KG1 (cell line): ENCODE results near the gene SLC25A51.
"Not testable (repeated sequence)": the region's sequence is repeated elsewhere in the genome, so short reads cannot be mapped to it uniquely, and the experiment has no call there.

Experiments
- DNase-seq: peaks from one replicate; lab custom pipeline; 2025; lab: John Stamatoyannopoulos, UW

SLC25A51 gene

GRCh38 chr9:37919246-37919955 lies 15.5 kb upstream of the SLC25A51 start:
- no peak for DNase-seq

- DNase-seq: no peak
Measured at GRCh38 chr9:37918665-37919170, 14.8 kb upstream of the SLC25A51 start.

- DNase-seq: no peak
Measured at GRCh38 chr9:37917801-37918664, 14.1 kb upstream of the SLC25A51 start.

GRCh38 chr9:37917313-37917731 lies 13.4 kb upstream of the SLC25A51 start:
- no peak for DNase-seq

GRCh38 chr9:37916471-37917312 lies 12.8 kb upstream of the SLC25A51 start:
- DNase-seq: no peak

GRCh38 chr9:37915911-37916470 lies 12.1 kb upstream of the SLC25A51 start:
- no peak for DNase-seq

DNA sequence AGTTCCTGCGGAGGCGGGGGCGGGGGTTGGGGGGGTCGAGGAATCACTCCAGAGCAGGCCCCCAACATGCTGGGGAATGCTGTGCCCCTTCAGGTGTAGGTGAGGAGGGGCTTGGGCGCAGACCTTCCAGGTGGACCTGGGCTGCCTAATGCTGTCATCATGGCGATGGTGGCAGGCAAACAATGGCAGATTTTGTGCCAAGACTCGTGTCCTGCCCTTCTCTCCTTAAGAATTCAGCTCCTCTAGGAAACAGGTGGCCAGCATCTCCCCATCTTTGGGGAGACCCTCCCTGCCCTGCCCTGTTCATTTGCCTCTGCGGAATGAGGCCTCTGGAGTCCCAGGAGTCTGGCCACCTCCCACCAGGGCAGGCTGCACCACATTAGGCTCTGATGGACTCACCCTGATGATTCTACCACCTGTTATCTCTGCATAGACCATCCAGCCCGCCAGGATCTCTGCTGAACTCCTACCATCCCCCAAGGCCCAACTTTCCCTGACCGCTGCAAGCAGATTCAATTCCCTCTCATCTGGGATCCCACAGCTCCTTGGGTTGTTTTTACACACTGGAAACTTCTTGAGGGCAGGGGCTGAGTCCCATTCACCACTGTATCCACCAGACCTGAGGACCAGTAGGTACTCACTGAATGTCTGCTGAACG lies 10.9 kb upstream of the SLC25A51 start:
- no peak for DNase-seq

DNA sequence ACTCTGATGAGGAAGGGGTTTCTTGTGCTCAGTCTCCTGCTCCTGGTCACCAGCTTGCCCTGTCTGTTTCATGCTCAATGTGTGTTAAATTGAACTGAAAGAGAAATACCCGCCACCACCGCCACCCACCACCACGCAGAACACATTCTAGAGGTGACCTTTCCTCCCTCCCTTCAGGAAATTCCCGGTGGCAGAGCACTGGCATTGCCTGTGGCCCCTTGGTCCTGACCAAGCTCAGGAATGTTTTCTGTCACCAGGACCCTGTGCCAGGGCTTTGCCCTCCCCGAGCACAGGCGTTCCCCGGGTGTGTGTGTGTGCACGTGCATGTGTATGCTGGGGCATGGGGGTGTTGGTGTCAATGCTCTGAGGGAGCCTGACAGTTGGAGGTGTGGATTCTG lies 10.2 kb upstream of the SLC25A51 start:
- no peak for DNase-seq

DNA sequence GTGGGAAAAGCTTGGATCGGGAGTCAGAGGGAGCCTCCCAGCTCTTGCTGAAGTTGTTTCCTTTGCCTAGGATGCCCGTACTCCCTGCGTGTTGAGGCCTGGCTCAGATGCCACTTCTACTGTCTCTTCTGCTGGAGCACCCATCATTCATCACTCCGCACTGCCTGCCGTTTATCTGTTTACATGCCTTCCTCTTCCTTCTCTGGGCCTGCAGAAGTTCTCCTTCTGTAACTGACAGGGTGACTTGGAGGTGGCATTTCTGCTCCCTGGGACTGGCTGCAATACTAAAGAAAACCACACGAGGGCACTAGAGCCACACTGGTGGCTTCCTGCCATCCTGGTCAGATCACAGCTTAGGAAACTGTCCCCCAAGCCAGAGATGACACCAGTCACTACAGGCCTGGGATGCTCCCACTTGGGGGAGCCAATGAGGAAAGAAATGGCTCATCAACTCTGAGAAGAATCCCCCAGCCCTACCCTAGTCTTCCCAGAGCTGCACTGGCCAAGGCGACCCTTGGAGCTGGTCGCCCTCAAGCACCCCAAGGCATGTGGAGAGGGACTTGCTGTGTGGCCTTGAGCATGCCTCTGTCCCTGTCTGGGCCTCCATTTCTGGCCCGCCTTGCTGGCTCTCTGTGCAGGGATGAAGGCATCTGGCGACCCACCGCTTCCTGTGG lies 9.7 kb upstream of the SLC25A51 start:
- DNase-seq: peak; percentile 80

DNA sequence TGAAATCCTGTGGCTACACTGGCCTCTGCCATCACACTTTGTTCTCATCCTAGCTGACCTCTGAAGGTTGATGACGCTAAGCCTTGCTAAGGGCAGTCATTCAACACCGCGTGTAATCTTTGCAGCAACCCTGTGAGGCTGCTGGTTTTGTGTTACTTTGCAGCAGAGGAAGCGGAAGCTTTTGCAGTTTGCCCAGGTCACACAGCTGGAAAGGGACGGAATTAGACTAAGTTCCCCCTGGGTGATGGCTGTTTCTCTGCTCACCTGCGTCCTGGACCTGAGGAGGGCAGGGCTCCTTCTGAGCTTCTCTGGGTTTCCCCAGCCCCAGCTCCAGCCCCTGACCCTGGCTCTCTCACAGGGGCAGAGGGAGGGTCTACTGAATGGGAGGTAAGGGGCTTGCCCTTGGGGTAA lies 7.3 kb upstream of the SLC25A51 start:
- DNase-seq: no peak

DNA sequence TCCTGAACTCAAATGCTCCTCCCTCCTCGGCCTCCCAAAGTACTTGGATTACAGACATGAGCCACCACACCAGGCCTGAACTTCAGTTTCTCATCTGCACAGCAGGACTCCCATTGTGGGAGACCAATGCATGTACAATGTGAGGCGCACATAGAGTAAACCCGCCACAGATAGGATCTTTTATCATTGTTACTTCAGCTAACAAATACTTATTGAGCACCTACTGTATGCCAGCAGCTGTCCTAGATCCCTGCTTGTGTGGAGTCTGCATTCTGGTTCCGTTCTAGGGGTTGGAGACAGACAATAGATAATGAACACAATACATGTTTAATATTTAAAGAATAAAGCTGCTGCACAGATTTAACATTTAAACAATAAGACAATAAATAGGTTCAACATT lies 6.3 kb upstream of the SLC25A51 start:
- no peak for DNase-seq

DNA sequence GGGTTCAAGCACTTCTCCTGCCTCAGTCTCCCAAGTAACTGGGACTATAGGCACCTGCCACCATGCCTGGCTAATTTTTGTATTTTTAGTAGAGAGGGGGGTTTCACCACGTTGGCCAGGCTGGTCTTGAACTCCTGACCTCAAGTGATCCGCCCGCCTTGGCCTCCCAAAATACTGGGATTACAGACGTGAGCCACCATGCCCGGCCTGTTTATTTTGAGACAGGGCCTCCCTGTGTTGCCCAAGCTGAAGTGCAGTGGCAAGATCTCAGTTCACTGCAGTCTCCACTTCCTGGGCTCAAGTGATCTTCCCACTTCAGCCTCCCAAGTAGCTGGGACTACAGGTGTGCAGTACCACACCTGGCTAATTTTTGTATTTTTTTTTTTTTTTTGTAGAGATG lies 5.9 kb upstream of the SLC25A51 start:
- not testable (repeated sequence) for DNase-seq

DNA sequence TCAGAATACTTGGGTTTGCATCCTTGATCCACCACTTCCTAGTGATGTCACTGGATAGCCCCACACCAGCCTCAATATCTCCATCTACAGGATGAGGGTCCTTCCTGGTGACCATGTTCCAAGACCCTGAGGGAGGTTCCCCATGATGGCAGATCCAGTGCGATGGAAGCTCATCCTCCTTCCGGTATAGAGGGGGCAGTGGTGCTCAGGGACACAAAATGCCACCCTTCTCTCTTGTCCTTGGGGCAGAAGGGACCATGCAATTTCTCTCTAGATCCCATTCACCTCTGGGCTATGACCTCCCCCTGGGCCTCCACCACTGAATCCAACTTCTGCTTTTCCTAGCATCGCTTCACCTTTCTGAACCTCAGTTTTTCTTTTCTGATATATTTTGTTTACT lies 5.4 kb upstream of the SLC25A51 start:
- DNase-seq: no peak

GRCh38 chr9:37908698-37909186 lies 4.8 kb upstream of the SLC25A51 start:
- DNase-seq: peak; percentile 11

DNA sequence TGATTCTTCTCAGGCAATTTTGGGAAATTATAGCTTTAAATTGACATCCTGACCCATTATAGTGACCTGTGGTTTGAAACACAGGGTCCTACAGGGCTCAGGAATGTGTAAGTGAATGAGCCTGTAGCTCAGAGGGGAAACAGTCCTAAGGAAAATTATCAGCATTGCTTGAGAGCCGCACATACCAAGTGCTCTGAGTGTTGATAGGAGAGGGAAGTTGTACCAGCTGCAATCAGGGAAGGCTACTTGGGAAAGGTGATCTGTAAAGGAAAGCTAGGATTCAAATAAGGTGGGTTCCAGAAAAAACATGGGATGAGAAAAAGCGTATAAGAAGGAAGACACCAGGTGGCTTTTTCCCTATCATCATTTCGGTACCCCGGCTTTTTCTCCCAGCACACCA lies 4.4 kb upstream of the SLC25A51 start:
- DNase-seq: no peak

DNA sequence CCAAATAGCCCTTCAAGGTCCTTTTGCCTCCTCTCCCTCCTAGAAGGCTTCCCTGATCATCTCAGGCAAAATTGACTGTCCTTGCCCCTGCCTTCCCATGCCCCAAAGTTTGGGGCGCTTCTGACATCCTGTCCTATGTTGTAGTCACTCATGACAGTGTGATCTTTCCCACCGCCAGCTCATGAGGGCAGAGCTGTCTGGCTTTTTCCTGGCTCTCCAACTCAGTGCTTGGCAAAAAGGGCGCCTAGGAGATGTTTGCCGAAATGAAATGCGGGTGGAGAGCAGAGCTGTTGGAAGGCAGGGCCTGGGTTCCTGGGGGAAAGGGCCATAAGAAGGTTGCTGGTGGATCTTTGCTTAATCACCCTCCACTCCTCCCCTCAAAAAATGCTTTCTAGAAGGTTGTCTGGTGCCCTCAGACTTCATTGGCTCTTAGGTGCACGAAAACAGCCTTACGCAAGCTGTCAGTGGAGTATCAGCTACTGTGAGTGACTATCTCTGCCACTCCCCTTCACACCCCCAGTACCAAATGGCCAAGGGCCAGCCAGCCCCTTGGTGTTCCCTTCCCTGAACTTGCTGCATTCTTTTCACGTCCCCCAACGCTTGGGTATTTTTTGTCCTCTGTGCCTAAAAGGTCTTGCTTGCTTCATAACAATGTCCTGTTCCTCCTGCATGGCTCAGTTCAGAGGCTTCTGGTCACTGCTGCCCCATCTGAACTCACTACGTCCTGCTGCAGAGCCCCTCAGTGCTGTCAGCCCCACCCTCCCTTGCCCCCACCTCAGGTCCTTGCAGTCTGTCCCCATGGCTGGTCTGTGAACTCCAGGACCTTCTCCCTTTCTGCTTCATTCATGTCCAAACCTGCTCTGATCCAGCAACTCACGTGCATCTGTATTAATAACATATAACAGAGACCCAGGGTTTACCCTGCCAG lies 2.6 kb upstream of the SLC25A51 start:
- DNase-seq: no peak

DNA sequence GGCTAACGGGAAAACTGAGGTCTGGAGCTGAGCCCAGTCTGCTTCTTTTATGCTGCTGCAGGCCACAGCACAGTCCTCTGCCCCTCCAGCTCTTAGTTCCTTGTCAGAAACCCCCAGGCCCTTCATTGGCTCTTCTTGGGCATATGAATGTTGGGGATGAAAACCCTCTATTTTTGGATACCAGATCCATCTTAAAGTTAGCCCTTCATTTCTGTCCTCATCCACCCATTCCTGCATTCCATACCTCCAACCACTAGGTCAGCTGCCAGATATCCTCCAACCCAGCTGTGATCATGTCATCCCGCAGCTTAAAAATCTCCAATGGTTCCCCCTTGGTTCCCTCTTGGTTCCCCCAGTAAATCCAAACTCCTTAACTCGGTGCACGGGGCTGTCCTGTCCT lies 1.8 kb upstream of the SLC25A51 start:
- DNase-seq: no peak

DNA sequence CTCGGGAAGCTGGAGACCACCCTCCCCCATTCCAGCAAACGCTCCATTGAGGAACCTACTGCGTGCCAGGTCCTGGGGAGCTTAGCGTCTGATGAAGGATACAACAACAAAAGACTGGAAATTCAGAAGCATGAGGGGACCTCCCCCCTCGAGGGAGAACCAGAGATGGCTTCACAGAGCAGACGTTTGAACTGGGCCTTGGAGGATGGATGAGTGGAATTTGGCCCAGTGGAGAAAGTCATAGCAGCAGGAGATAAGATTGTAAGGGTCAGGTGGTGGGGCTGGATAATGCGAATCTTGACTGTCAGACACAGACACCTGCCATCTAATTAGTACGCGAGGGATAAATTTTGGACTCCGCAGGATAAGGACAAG lies 1.2 kb upstream of the SLC25A51 start:
- DNase-seq: no peak

GRCh38 chr9:37904445-37905130 lies 661 bp upstream of the SLC25A51 start:
- DNase-seq: no peak
